D721Med (cell line): ENCODE data around the gene ID2.

Source experiments
- DNase-seq: peaks from one replicate; pipeline ENCODE4 v3.0.0; 2011; ENCODE audit warnings: low spot score; ENCODE audit not compliant: insufficient read length
- FAIRE-seq: peaks from 2 replicates; lab custom pipeline; 2011; peaks lifted over from hg19 to GRCh38; lab: Jason Lieb, UNC
- TF ChIP-seq, protein P1 (sequence below): IDR thresholded peaks from 2 replicates; pipeline ENCODE4 v1.5.1; 2012; ENCODE audit warnings: mild to moderate bottlenecking, control low read depth; ENCODE audit not compliant: insufficient read depth; ENCODE audit errors: missing control alignments

Gene ID2

DNA sequence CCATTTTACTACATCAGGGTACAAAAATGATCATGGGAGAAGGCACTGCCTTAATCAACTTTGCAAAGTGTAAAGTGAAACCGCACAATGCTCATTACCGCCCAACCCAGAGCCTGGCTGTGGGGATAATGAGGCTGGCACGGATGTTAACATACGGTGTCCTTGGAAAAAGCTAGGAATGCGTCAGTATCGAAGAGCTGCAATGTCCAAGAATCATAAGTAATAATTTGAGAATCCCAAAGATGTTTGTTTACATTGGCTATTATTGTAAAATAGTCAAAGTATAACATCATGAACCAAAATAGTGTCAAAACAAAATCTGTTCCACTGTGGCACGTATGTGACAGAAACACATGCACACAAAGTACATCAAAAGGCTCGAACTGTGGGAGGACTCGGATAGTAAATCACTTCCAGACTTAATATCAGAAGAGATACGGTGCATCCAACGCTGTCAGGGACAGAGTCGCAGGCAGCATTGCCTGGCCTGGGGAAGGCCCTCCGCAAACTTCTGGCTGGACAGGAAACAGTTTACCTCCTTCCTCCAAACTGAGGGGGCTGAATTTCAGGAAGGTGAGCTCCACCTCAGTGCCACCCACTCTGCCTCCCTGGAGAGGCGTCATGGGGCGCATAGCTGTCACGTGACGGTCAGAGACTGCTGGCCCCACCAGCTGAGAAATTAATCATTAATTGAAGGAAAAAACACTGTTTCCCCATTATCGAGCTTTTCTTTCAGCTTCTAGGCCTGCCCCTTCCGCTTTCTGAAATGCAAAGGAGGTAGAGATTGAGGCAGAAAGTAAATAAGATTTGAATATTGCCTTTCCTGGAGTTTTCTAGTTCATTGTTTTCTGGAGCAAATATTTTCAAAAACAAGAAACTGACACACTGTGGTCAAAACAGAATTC, 1.8 kb upstream of the ID2 start:
- TF ChIP-seq, protein P1, sequence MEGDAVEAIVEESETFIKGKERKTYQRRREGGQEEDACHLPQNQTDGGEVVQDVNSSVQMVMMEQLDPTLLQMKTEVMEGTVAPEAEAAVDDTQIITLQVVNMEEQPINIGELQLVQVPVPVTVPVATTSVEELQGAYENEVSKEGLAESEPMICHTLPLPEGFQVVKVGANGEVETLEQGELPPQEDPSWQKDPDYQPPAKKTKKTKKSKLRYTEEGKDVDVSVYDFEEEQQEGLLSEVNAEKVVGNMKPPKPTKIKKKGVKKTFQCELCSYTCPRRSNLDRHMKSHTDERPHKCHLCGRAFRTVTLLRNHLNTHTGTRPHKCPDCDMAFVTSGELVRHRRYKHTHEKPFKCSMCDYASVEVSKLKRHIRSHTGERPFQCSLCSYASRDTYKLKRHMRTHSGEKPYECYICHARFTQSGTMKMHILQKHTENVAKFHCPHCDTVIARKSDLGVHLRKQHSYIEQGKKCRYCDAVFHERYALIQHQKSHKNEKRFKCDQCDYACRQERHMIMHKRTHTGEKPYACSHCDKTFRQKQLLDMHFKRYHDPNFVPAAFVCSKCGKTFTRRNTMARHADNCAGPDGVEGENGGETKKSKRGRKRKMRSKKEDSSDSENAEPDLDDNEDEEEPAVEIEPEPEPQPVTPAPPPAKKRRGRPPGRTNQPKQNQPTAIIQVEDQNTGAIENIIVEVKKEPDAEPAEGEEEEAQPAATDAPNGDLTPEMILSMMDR: no peak
- FAIRE-seq (no peak), DNase-seq (no peak)

- FAIRE-seq (no peak), DNase-seq (no peak)
- TF ChIP-seq, protein P1: no peak
Observed at GRCh38 chr2:8680822-8681760, 765 bp upstream of the ID2 start.

- FAIRE-seq (no peak), DNase-seq (no peak)
- TF ChIP-seq, protein P1: no peak
Observed at GRCh38 chr2:8682719-8683667, 1.1 kb downstream of the ID2 start.

- DNase-seq (no peak), FAIRE-seq (no peak)
Observed at GRCh38 chr2:8684540-8684877, 2.7 kb downstream of the ID2 start.

GRCh38 chr2:8684878-8685696, 3.2 kb downstream of the ID2 start:
- no peak for DNase-seq
- TF ChIP-seq, protein P1: no peak
- no peak for FAIRE-seq

More at GRCh38 chr2:8684540-8684877, 2.7 kb downstream of the ID2 start:
- TF ChIP-seq, protein P1: no peak
